Brain microvascular endothelial cell (primary cell): ENCODE data around the gene WT1.

Experiments used
- DNase-seq: peaks from one replicate; pipeline ENCODE4 v3.0.0-alpha.2; 2020
- H3K27ac ChIP-seq: fragments of 250-450 bp; sonication (Bioruptor Pico); 2 replicates; pipeline ENCODE4 v1.5.1; 2020; ENCODE audit warnings: mild to moderate bottlenecking, moderate library complexity
- H3K27me3 ChIP-seq: fragments of 250-450 bp; sonication (Bioruptor Pico); replicated peaks from 2 replicates; pipeline ENCODE4 v1.5.1; 2020; ENCODE audit warnings: mild to moderate bottlenecking
- H3K36me3 ChIP-seq: fragments of 250-450 bp; sonication (Bioruptor Pico); replicated peaks from 2 replicates; pipeline ENCODE4 v1.5.1; 2020; ENCODE audit warnings: mild to moderate bottlenecking
- H3K4me3 ChIP-seq: 2 replicates; pipeline ENCODE4 v1.5.1; 2011; ENCODE audit warnings: low read depth, mild to moderate bottlenecking, control low read depth, low read length, moderate library complexity
- in situ Hi-C: cut with HindIII; loops from 2 replicates; pipeline ENCODE4 v1.10.0; 2017; ENCODE audit warnings: low sequenced_read_pairs, low pct_ligation_motif_present
- TF ChIP-seq, protein P1 (sequence below): IDR thresholded peaks from 2 replicates; pipeline ENCODE4 v1.5.1; 2011; ENCODE audit warnings: low read depth, mild to moderate bottlenecking, moderate library complexity, low read length, control low read depth, inconsistent platforms; ENCODE audit errors: missing control alignments

WT1 gene

DNA sequence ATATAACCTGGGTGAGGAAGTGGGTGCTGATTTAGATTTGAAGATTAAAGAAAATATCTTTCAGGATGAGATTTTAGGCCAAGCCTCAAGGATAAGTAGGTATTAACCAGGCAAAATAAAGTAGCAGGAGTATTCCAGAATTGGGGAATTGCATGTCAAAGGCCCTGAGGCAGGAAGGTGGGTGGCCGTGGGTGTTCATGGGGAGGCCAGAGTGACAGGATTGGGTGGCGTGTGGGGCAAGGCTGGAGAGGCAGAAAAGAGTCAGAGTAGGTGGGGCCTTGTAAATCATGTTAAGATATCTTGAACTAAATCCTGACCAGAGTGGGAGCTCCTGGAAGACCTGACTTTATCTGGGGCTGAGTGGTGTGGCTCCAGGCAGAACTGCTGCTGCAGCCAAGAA lies 19.7 kb upstream of the WT1 start:
- H3K27ac ChIP-seq, result no peak overlapping the region
- in situ Hi-C loops, result no loop called here
- DNase-seq, result no peak
- H3K27me3 ChIP-seq, result no peaks in the 10 kb centered on the region
- TF ChIP-seq, protein P1, sequence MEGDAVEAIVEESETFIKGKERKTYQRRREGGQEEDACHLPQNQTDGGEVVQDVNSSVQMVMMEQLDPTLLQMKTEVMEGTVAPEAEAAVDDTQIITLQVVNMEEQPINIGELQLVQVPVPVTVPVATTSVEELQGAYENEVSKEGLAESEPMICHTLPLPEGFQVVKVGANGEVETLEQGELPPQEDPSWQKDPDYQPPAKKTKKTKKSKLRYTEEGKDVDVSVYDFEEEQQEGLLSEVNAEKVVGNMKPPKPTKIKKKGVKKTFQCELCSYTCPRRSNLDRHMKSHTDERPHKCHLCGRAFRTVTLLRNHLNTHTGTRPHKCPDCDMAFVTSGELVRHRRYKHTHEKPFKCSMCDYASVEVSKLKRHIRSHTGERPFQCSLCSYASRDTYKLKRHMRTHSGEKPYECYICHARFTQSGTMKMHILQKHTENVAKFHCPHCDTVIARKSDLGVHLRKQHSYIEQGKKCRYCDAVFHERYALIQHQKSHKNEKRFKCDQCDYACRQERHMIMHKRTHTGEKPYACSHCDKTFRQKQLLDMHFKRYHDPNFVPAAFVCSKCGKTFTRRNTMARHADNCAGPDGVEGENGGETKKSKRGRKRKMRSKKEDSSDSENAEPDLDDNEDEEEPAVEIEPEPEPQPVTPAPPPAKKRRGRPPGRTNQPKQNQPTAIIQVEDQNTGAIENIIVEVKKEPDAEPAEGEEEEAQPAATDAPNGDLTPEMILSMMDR, result no peak
- H3K36me3 ChIP-seq, result no peaks in the 10 kb centered on the region
- no peak overlapping the region for H3K4me3 ChIP-seq

DNA sequence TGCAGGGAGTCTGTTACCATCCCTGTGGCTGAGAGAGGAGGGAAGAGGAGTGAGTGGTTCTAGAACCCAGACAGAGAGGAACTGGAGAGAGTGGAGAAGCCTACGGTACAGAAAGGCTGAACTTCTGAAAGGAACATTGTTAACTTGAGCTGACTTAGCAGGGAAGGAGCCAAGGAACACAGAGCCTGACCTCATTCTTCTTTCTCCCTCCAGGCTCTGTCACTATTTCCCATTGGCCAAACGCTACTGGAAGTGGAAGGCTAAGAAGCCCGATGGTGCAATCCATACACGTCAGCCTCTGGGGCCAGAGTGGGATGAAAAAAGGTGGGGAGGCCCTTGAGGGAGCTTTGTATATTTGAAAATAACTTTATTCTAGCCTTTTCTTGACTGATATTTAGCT lies 16.5 kb upstream of the WT1 start:
- in situ Hi-C loops, result no loop called here
- no peak for DNase-seq
- TF ChIP-seq, protein P1, result no peak
- no peak overlapping the region for H3K27ac ChIP-seq
- no peaks in the 10 kb centered on the region for H3K27me3 ChIP-seq
- H3K36me3 ChIP-seq, result no peaks in the 10 kb centered on the region
- H3K4me3 ChIP-seq, result no peak overlapping the region

DNA sequence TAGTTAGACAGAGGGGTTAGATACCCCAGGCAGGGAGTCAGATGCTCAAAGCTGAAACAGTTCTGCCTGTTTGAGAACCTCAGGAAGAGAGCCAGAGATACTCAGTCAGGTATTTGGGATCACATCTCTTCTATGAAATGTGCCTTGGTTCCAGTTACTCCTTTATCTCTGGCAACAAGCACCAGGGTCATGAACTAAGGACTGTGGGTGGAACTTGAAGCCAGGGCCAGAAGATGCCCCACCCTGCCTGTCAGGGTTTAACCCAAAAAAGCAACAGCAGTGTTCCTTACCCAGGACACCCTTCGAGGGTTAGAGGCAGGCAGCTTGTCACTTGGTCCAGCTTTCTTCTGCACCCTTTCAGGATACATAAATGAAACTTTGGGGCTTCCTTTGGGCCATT lies 15.0 kb upstream of the WT1 start:
- TF ChIP-seq, protein P1, result no peak
- Histone ChIP-seq H3K27ac (no peak overlapping the region), H3K27me3 (no peaks in the 10 kb centered on the region), H3K4me3 (no peak overlapping the region), H3K36me3 (no peaks in the 10 kb centered on the region)
- in situ Hi-C loops, result no loop called here
- no peak for DNase-seq

DNA sequence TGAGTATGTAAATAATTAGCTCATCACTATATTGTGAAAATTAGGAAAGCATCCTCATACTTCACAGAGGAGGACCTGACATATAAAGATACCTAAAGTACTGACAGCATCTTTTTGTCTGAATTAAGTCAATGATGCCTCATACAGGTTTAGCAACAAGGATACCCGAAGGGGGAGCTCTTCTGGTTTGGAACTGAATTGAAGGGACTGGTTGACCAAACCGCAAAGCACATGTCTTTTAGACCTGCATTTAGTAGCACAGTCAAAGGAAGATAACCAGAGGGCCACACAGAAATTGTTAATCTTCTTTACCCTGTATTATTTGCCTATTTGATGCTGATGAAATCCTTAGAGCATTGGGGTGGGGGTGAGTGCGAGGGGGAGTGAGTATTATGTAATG lies 12.9 kb upstream of the WT1 start:
- no peak for DNase-seq
- in situ Hi-C loops, result no loop called here
- Histone ChIP-seq H3K36me3 (no peaks in the 10 kb centered on the region), H3K27ac (no peak overlapping the region), H3K4me3 (no peak overlapping the region), H3K27me3 (peaks cover 1% of the 10 kb centered on the region)
- TF ChIP-seq, protein P1, result peak; percentile 46

DNA sequence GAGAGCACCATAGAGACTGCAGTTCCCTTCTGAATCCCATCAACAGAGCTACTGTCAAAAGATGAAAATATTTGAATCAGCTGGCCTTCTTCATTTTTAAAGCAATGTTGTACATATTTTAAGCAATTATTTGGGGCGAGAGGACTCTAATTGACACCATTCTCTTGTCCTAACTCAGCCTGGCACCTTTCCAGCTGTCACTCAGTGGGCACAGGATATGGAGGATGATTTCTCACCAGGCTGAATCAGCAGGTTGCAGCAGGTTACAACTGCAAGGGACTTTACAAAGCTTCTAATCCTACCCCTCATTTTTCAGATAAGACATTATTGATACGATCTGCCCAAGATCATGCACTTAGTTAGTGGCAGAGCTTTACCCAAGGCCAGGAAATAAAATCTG lies 11.9 kb upstream of the WT1 start:
- in situ Hi-C loops, result no loop called here
- Histone ChIP-seq H3K4me3 (no peak overlapping the region), H3K27ac (no peak overlapping the region), H3K36me3 (no peaks in the 10 kb centered on the region), H3K27me3 (peaks cover 11% of the 10 kb centered on the region)
- DNase-seq, result no peak
- TF ChIP-seq, protein P1, result no peak

DNA sequence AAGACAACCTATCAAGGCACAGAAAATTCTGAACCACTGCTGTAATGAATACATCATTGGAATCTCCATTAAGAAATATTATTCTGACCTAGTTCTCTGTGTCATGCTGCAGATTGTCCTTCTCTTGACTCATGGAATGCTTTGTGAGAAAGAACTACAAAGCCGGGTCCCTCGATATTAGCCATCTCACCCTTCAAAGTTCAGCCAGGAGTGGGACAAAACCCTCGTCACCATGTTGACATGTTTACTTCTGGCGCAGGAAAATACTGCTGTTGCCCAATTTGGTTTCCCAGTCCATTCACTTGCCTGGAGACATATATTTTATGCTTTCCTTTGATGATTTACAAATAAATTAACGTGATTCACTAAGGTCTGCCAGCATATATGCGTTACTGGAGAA lies 10.9 kb upstream of the WT1 start:
- in situ Hi-C loops, result no loop called here
- Histone ChIP-seq H3K27me3 (peaks cover 21% of the 10 kb centered on the region), H3K4me3 (no peak overlapping the region), H3K27ac (no peak overlapping the region), H3K36me3 (no peaks in the 10 kb centered on the region)
- no peak for DNase-seq
- TF ChIP-seq, protein P1, result no peak
